WTC11 (cell line): ENCODE results near the gene SRRM5.

Source experiments
- EMX1 ChIP-seq: fragments of 250-450 bp; sonication (Bioruptor Pico); IDR thresholded peaks from 2 replicates; pipeline ENCODE4 v1.8.0; 2021; ENCODE audit warnings: mild to moderate bottlenecking
- MYBL2 ChIP-seq: sonication (generic); formaldehyde crosslinking; IDR thresholded peaks from 2 replicates; pipeline ENCODE4 v1.8.1; 2023; ENCODE audit warnings: mild to moderate bottlenecking, moderate library complexity, missing genetic modification reagents
- NR2C2 ChIP-seq: sonication (generic); formaldehyde crosslinking; IDR thresholded peaks from 2 replicates; pipeline ENCODE4 v1.8.0; 2022; ENCODE audit warnings: mild to moderate bottlenecking, missing genetic modification reagents
- TEAD4 ChIP-seq: sonication (generic); formaldehyde crosslinking; IDR thresholded peaks from 2 replicates; pipeline ENCODE4 v1.8.0; 2022; ENCODE audit warnings: mild to moderate bottlenecking, missing genetic modification reagents
- ZNF317 ChIP-seq: sonication (generic); formaldehyde crosslinking; IDR thresholded peaks from 2 replicates; pipeline ENCODE4 v1.8.1; 2023; ENCODE audit warnings: low read depth, mild to moderate bottlenecking, moderate library complexity, missing genetic modification reagents, borderline replicate concordance
- TF ChIP-seq, protein P1 (sequence below): fragments of 200-600 bp; IDR thresholded peaks from 2 replicates; pipeline ENCODE4 v1.8.0; 2022; ENCODE audit warnings: antibody characterized with exemption
- TF ChIP-seq, protein P2 (sequence below): sonication (generic); formaldehyde crosslinking; IDR thresholded peaks from 2 replicates; pipeline ENCODE4 v1.8.1; 2022; ENCODE audit warnings: mild to moderate bottlenecking, moderate library complexity, missing genetic modification reagents
- TF ChIP-seq, protein P3 (sequence below): sonication (generic); formaldehyde crosslinking; IDR thresholded peaks from 2 replicates; pipeline ENCODE4 v1.8.1; 2022; ENCODE audit warnings: missing genetic modification reagents, borderline replicate concordance

DNA sequence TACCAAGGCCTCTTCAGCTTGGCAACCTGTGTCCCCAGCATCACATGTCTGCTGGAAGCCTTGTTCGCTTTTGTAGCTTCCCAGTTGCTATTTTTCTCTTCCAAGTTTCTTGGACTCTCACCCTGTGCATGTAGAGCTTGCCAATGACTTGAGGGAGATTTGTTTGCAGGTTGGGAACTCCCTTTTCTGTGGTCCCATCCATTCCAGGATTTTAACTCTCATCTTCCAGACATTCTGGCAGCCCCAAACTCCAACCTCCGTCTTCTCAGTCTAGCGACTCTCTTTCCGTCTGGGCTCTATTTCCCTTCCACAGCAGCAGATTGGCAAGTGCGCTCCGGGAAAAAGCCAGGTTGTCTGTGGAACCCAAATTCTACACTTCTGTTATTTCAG, 49.1 kb downstream of the SRRM5 start:
- TF ChIP-seq, protein P1, sequence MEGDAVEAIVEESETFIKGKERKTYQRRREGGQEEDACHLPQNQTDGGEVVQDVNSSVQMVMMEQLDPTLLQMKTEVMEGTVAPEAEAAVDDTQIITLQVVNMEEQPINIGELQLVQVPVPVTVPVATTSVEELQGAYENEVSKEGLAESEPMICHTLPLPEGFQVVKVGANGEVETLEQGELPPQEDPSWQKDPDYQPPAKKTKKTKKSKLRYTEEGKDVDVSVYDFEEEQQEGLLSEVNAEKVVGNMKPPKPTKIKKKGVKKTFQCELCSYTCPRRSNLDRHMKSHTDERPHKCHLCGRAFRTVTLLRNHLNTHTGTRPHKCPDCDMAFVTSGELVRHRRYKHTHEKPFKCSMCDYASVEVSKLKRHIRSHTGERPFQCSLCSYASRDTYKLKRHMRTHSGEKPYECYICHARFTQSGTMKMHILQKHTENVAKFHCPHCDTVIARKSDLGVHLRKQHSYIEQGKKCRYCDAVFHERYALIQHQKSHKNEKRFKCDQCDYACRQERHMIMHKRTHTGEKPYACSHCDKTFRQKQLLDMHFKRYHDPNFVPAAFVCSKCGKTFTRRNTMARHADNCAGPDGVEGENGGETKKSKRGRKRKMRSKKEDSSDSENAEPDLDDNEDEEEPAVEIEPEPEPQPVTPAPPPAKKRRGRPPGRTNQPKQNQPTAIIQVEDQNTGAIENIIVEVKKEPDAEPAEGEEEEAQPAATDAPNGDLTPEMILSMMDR = no peak
- TF ChIP-seq, protein P2, sequence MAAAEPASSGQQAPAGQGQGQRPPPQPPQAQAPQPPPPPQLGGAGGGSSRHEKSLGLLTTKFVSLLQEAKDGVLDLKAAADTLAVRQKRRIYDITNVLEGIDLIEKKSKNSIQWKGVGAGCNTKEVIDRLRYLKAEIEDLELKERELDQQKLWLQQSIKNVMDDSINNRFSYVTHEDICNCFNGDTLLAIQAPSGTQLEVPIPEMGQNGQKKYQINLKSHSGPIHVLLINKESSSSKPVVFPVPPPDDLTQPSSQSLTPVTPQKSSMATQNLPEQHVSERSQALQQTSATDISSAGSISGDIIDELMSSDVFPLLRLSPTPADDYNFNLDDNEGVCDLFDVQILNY = no peak
- TF ChIP-seq, protein P3, sequence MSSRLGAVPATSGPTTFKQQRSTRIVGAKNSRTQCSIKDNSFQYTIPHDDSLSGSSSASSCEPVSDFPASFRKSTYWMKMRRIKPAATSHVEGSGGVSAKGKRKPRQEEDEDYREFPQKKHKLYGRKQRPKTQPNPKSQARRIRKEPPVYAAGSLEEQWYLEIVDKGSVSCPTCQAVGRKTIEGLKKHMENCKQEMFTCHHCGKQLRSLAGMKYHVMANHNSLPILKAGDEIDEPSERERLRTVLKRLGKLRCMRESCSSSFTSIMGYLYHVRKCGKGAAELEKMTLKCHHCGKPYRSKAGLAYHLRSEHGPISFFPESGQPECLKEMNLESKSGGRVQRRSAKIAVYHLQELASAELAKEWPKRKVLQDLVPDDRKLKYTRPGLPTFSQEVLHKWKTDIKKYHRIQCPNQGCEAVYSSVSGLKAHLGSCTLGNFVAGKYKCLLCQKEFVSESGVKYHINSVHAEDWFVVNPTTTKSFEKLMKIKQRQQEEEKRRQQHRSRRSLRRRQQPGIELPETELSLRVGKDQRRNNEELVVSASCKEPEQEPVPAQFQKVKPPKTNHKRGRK (CRISPR knock-in tag) = no peak
- TF ChIP-seq ZNF317 (CRISPR knock-in tag) = no peak
- TF ChIP-seq TEAD4 (CRISPR knock-in tag) = no peak
- TF ChIP-seq MYBL2 (CRISPR knock-in tag) = no peak
- no peak for TF ChIP-seq EMX1
- TF ChIP-seq NR2C2 (CRISPR knock-in tag) = no peak
